Measurements from ENCODE around the gene ARHGAP24. TPM values are rescaled to one million over a fixed set of nuclear protein-coding genes. Genes with fewer than 3 reads are reported as not detected.

Gene ARHGAP24
- total and polyA plus RNA-seq, 4 donors: 10.0 to 79.4 (median 21.6) TPM

GRCh38 chr4:85509882-85510631, 35.1 kb downstream of the ARHGAP24 start:
- Histone ChIP-seq H3K9me3 (ENCODE audit: control insufficient read depth in 4 of 4, insufficient read depth in 3 of 4, low read length in 3 of 4) (no peaks in the 10 kb centered on the region), H3K27ac (ENCODE audit: low read depth in 1 of 2, low read length in 1 of 2) (no peak overlapping the region), H3K36me3 (ENCODE audit: control insufficient read depth in 4 of 4, insufficient read depth in 4 of 4, low read length in 4 of 4) (no peaks in the 10 kb centered on the region), H3K4me3 (no peak overlapping the region), H3K9ac (ENCODE audit: insufficient read depth in 1 of 2, low read length in 2 of 2) (no peak overlapping the region), H3K4me1 (ENCODE audit: control insufficient read depth in 5 of 5, insufficient read depth in 5 of 5, low read length in 5 of 5) (peaks cover 0 to 18% (median 3%) of the 10 kb centered on the region in 5 donors), H3K27me3 (ENCODE audit: control insufficient read depth in 3 of 3, insufficient read depth in 3 of 3, low read length in 2 of 3) (no peaks in the 10 kb centered on the region)
- ATAC-seq (ENCODE audit: insufficient read depth, low FRiP score) (no peak), DNase-seq (no peak)
- TF ChIP-seq CTCF (IDR thresholded peaks at IDR 0.05; ENCODE audit: control extremely low read depth, extremely low read depth): no peak
- 61 to 82% methylated on average over 5 of the region's 5 CpGs for WGBS, 2 donors

GRCh38 chr4:85510632-85510984, 35.7 kb downstream of the ARHGAP24 start:
- no peaks in the 10 kb centered on the region for H3K36me3 ChIP-seq (ENCODE audit: control insufficient read depth in 4 of 4, insufficient read depth in 4 of 4, low read length in 4 of 4)
- no peak overlapping the region for H3K9ac ChIP-seq (ENCODE audit: insufficient read depth in 1 of 2, low read length in 2 of 2)
- H3K27ac ChIP-seq (ENCODE audit: low read depth in 1 of 2, low read length in 1 of 2): no peak overlapping the region
- DNase-seq: no peak
- no peaks in the 10 kb centered on the region for H3K9me3 ChIP-seq (ENCODE audit: control insufficient read depth in 4 of 4, insufficient read depth in 3 of 4, low read length in 3 of 4)
- WGBS, 2 donors: 76 to 88% methylated on average over 3 of the region's 3 CpGs
- peaks cover 0 to 18% (median 3%) of the 10 kb centered on the region in 5 donors for H3K4me1 ChIP-seq (ENCODE audit: control insufficient read depth in 5 of 5, insufficient read depth in 5 of 5, low read length in 5 of 5)
- ATAC-seq (ENCODE audit: insufficient read depth, low FRiP score): no peak
- no peak for TF ChIP-seq CTCF (IDR thresholded peaks at IDR 0.05; ENCODE audit: control extremely low read depth, extremely low read depth)
- no peak overlapping the region for H3K4me3 ChIP-seq
- H3K27me3 ChIP-seq (ENCODE audit: control insufficient read depth in 3 of 3, insufficient read depth in 3 of 3, low read length in 2 of 3): no peaks in the 10 kb centered on the region

- WGBS, 2 donors: 35 to 59% methylated on average over 2 of the region's 2 CpGs
- H3K27ac ChIP-seq (ENCODE audit: low read depth in 1 of 2, low read length in 1 of 2): no peak overlapping the region
- no peak overlapping the region for H3K4me3 ChIP-seq
- no peaks in the 10 kb centered on the region for H3K27me3 ChIP-seq (ENCODE audit: control insufficient read depth in 3 of 3, insufficient read depth in 3 of 3, low read length in 2 of 3)
- ATAC-seq (ENCODE audit: insufficient read depth, low FRiP score) (no peak), DNase-seq (no peak)
- no peaks in the 10 kb centered on the region for H3K36me3 ChIP-seq (ENCODE audit: control insufficient read depth in 4 of 4, insufficient read depth in 4 of 4, low read length in 4 of 4)
- H3K4me1 ChIP-seq (ENCODE audit: control insufficient read depth in 5 of 5, insufficient read depth in 5 of 5, low read length in 5 of 5): peaks cover 0 to 18% (median 3%) of the 10 kb centered on the region in 5 donors
- TF ChIP-seq CTCF (IDR thresholded peaks at IDR 0.05; ENCODE audit: control extremely low read depth, extremely low read depth): no peak
- H3K9me3 ChIP-seq (ENCODE audit: control insufficient read depth in 4 of 4, insufficient read depth in 3 of 4, low read length in 3 of 4): no peaks in the 10 kb centered on the region
- no peak overlapping the region for H3K9ac ChIP-seq (ENCODE audit: insufficient read depth in 1 of 2, low read length in 2 of 2)
Observed at GRCh38 chr4:85512446-85513205, 37.7 kb downstream of the ARHGAP24 start.

Data from lung (tissue), 12 donors.